GM04503 (cell line): ENCODE data around the gene CDH23.
"Not testable (repeated sequence)": the region's sequence is repeated elsewhere in the genome, so short reads cannot be mapped to it uniquely, and the experiment has no call there.

Experiments
- DNase-seq: peaks from one replicate; pipeline ENCODE4 v3.0.0-alpha.2; 2012; ENCODE audit warnings: low read depth

Gene CDH23

GRCh38 chr10:71584461-71584860, 187.7 kb downstream of the CDH23 start:
- no peak for DNase-seq

GRCh38 chr10:71584902-71585563, 188.3 kb downstream of the CDH23 start:
- no peak for DNase-seq

- DNase-seq = no peak
Observed at GRCh38 chr10:71585564-71586290, 189.0 kb downstream of the CDH23 start.

- no peak for DNase-seq
Observed at GRCh38 chr10:71587941-71588573, 191.3 kb downstream of the CDH23 start.

GRCh38 chr10:71588685-71589084, 192.0 kb downstream of the CDH23 start:
- DNase-seq = no peak

- no peak for DNase-seq
Observed at GRCh38 chr10:71589617-71590551, 193.2 kb downstream of the CDH23 start.

GRCh38 chr10:71590781-71591350, 194.1 kb downstream of the CDH23 start:
- DNase-seq = no peak

- DNase-seq = no peak
Observed at GRCh38 chr10:71594934-71595571, 198.3 kb downstream of the CDH23 start.

GRCh38 chr10:71595649-71596048, 198.9 kb downstream of the CDH23 start:
- DNase-seq = no peak

GRCh38 chr10:71596127-71596526, 199.4 kb downstream of the CDH23 start:
- no peak for DNase-seq

GRCh38 chr10:71596759-71597158, 200.0 kb downstream of the CDH23 start:
- DNase-seq = no peak

GRCh38 chr10:71597821-71598498, 201.2 kb downstream of the CDH23 start:
- DNase-seq = no peak

- peak; percentile 58 for DNase-seq
Observed at GRCh38 chr10:71598621-71599055, 201.9 kb downstream of the CDH23 start.

- no peak for DNase-seq
Observed at GRCh38 chr10:71599518-71599917, 202.8 kb downstream of the CDH23 start.

- DNase-seq = not testable (repeated sequence)
Observed at GRCh38 chr10:71600242-71600641, 203.5 kb downstream of the CDH23 start.

GRCh38 chr10:71600849-71601248, 204.1 kb downstream of the CDH23 start:
- peak; percentile 86 for DNase-seq

- DNase-seq = no peak
Observed at GRCh38 chr10:71601273-71601672, 204.6 kb downstream of the CDH23 start.

GRCh38 chr10:71603150-71603549, 206.4 kb downstream of the CDH23 start:
- DNase-seq = no peak

GRCh38 chr10:71603754-71604153, 207.0 kb downstream of the CDH23 start:
- DNase-seq = no peak

GRCh38 chr10:71604324-71605018, 207.8 kb downstream of the CDH23 start:
- no peak for DNase-seq
